ENCODE data around the gene PRKAR1B.

- no peak for TF ChIP-seq CTCF (IDR thresholded peaks at IDR 0.05)
- TF ChIP-seq POLR2A (IDR thresholded peaks at IDR 0.05), result no peak
Measured at GRCh38 chr7:533266-533665, 193.8 kb downstream of the PRKAR1B start.
